Measurements from ENCODE around the gene IMMP2L.
"Not testable (repeated sequence)": the region's sequence is repeated elsewhere in the genome, so short reads cannot be mapped to it uniquely, and the experiment has no call there.

IMMP2L gene

GRCh38 chr7:111459065-111459756 lies 103.1 kb downstream of the IMMP2L start:
- no peak for DNase-seq

- DNase-seq = not testable (repeated sequence)
These were observed 111.6 kb downstream of the IMMP2L start for GRCh38 chr7:111450705-111451104.

GRCh38 chr7:111447502-111447901 lies 114.8 kb downstream of the IMMP2L start:
- DNase-seq = not testable (repeated sequence)

GRCh38 chr7:111439977-111440376 lies 122.3 kb downstream of the IMMP2L start:
- no peak for DNase-seq

GRCh38 chr7:111438369-111439289 lies 123.7 kb downstream of the IMMP2L start:
- no peak for DNase-seq

GRCh38 chr7:111437736-111438135 lies 124.6 kb downstream of the IMMP2L start:
- DNase-seq = no peak

- DNase-seq = no peak
These were observed 125.7 kb downstream of the IMMP2L start for GRCh38 chr7:111436608-111437007.

- DNase-seq = no peak
These were observed 128.9 kb downstream of the IMMP2L start for GRCh38 chr7:111433426-111433825.

- no peak for DNase-seq
These were observed 132.5 kb downstream of the IMMP2L start for GRCh38 chr7:111429781-111430180.

GRCh38 chr7:111424768-111425167 lies 137.5 kb downstream of the IMMP2L start:
- no peak for DNase-seq

GRCh38 chr7:111414374-111414773 lies 147.9 kb downstream of the IMMP2L start:
- no peak for DNase-seq

GRCh38 chr7:111413739-111414138 lies 148.6 kb downstream of the IMMP2L start:
- DNase-seq = no peak

- DNase-seq = no peak
These were observed 151.4 kb downstream of the IMMP2L start for GRCh38 chr7:111410899-111411298.

GRCh38 chr7:111409714-111410422 lies 152.4 kb downstream of the IMMP2L start:
- no peak for DNase-seq

GRCh38 chr7:111408724-111409123 lies 153.6 kb downstream of the IMMP2L start:
- DNase-seq = no peak

- no peak for DNase-seq
These were observed 155.0 kb downstream of the IMMP2L start for GRCh38 chr7:111407258-111407657.

GRCh38 chr7:111405621-111406020 lies 156.7 kb downstream of the IMMP2L start:
- no peak for DNase-seq

GRCh38 chr7:111401516-111401915 lies 160.8 kb downstream of the IMMP2L start:
- no peak for DNase-seq

GRCh38 chr7:111400088-111400487 lies 162.2 kb downstream of the IMMP2L start:
- DNase-seq = no peak

- DNase-seq = no peak
These were observed 167.4 kb downstream of the IMMP2L start for GRCh38 chr7:111394891-111395290.

GRCh38 chr7:111393011-111393754 lies 169.1 kb downstream of the IMMP2L start:
- DNase-seq = no peak

GRCh38 chr7:111392294-111392693 lies 170.0 kb downstream of the IMMP2L start:
- no peak for DNase-seq

GRCh38 chr7:111390000-111390399 lies 172.3 kb downstream of the IMMP2L start:
- no peak for DNase-seq

Data from activated CD4-positive, alpha-beta T cell treated with anti-CD3 and anti-CD28 coated beads, Interleukin-2, amount 50 U/mL, for 1 hour (primary cell).